Neural progenitor cell (in vitro differentiated cells): ENCODE results near the gene MINDY1. TPM values are rescaled to one million over a fixed set of nuclear protein-coding genes. Genes with fewer than 3 reads are reported as not detected.

Source experiments
- DNase-seq: peaks from one replicate; pipeline ENCODE4 v3.0.0-alpha.2; 2016; ENCODE audit warnings: low spot score
- H2AFZ ChIP-seq: fragments of 200-600 bp; sonication (generic); replicated peaks from 2 replicates; pipeline ENCODE4 v1.6.1; 2016; ENCODE audit warnings: antibody characterized with exemption
- H3F3A ChIP-seq: fragments of 200-600 bp; sonication (generic); 2 replicates; pipeline ENCODE4 v1.6.1; 2016; ENCODE audit warnings: antibody characterized with exemption, low read depth
- H3K27ac ChIP-seq: fragments of 200-600 bp; sonication (generic); 2 replicates; pipeline ENCODE4 v1.5.1; 2016; ENCODE audit warnings: mild to moderate bottlenecking
- H3K27me3 ChIP-seq: fragments of 200-600 bp; sonication (generic); 2 replicates; pipeline ENCODE4 v1.6.1; 2016; ENCODE audit warnings: mild to moderate bottlenecking, moderate library complexity
- H3K36me3 ChIP-seq: fragments of 200-600 bp; sonication (generic); 2 replicates; pipeline ENCODE4 v1.5.1; 2016
- H3K4me1 ChIP-seq: fragments of 200-600 bp; sonication (generic); 2 replicates; pipeline ENCODE4 v1.6.1; 2016; ENCODE audit warnings: mixed run types
- H3K4me2 ChIP-seq: fragments of 200-600 bp; sonication (generic); 2 replicates; pipeline ENCODE4 v1.6.1; 2016
- H3K4me3 ChIP-seq: fragments of 200-600 bp; sonication (generic); 2 replicates; pipeline ENCODE4 v1.5.1; 2016
- H3K79me2 ChIP-seq: fragments of 200-600 bp; sonication (generic); 2 replicates; pipeline ENCODE4 v1.6.1; 2016; ENCODE audit warnings: low read depth
- H3K9ac ChIP-seq: fragments of 200-600 bp; sonication (generic); 2 replicates; pipeline ENCODE4 v1.6.1; 2016
- H3K9me3 ChIP-seq: fragments of 200-600 bp; sonication (generic); 2 replicates; pipeline ENCODE4 v1.5.1; 2016; ENCODE audit warnings: low read depth
- H4K20me1 ChIP-seq: fragments of 200-600 bp; sonication (generic); 2 replicates; pipeline ENCODE4 v1.6.1; 2016; ENCODE audit warnings: low read depth
- H3K27ac Mint-ChIP-seq: 3 replicates; pipeline ENCODE4 v1.8.0; 2021; ENCODE audit warnings: mixed read lengths
- H3K27me3 Mint-ChIP-seq: 2 replicates; pipeline ENCODE4 v1.8.0; 2022; ENCODE audit warnings: low read depth, mild to moderate bottlenecking, inconsistent platforms, moderate library complexity, mixed read lengths; ENCODE audit not compliant: insufficient read depth
- H3K36me3 Mint-ChIP-seq: 3 replicates; pipeline ENCODE4 v1.8.0; 2021; ENCODE audit warnings: mixed read lengths
- H3K4me1 Mint-ChIP-seq: 3 replicates; pipeline ENCODE4 v1.8.0; 2021; ENCODE audit warnings: mixed read lengths
- H3K4me3 Mint-ChIP-seq: 3 replicates; pipeline ENCODE4 v1.8.0; 2021; ENCODE audit warnings: mild to moderate bottlenecking, moderate library complexity, mixed read lengths
- H3K9me3 Mint-ChIP-seq: 3 replicates; pipeline ENCODE4 v1.8.0; 2020; ENCODE audit warnings: mixed read lengths
- CTCF ChIP-seq: fragments of 200-600 bp; sonication (generic); IDR thresholded peaks from 2 replicates; pipeline ENCODE4 v1.5.1; 2017; ENCODE audit warnings: antibody characterized with exemption, mild to moderate bottlenecking
- EZH2 ChIP-seq: fragments of 200-600 bp; sonication (generic); IDR thresholded peaks from 2 replicates; pipeline ENCODE4 v1.6.1; 2017; ENCODE audit warnings: antibody characterized with exemption, mild to moderate bottlenecking, moderate library complexity
- EZH2phosphoT487 ChIP-seq: fragments of 200-600 bp; sonication (generic); IDR thresholded peaks from 2 replicates; pipeline ENCODE4 v1.6.1; 2017; ENCODE audit warnings: antibody characterized with exemption
- total RNA-seq: library from RNA; depleted of rRNA; stranded (reverse); fragments of >200 nt; gene quantifications from 2 replicates; pipeline ENCODE4 v1.2.3, GENCODE V29; 2015; ENCODE audit warnings: low replicate concordance

MINDY1 gene
- total RNA-seq, 1 donor from 2014 or later, result 8.5 TPM

- peaks cover 33% of the 10 kb centered on the region for H3K4me1 ChIP-seq
- Mint-ChIP-seq H3K9me3 (no peaks in the 10 kb centered on the region), H3K27ac (no peak overlapping the region), H3K36me3 (peaks cover 30% of the 10 kb centered on the region), H3K4me3 (no peak overlapping the region), H3K27me3 (peaks cover 2% of the 10 kb centered on the region), H3K4me1 (peaks cover 34% of the 10 kb centered on the region)
- no peak overlapping the region for H3K9ac ChIP-seq
- no peak overlapping the region for H2AFZ ChIP-seq
- TF ChIP-seq EZH2phosphoT487 (no peak), CTCF (no peak), EZH2 (no peak)
- H3K27me3 ChIP-seq, result no peaks in the 10 kb centered on the region
- no peak overlapping the region for H3K4me3 ChIP-seq
- no peaks in the 10 kb centered on the region for H3K36me3 ChIP-seq
- H3K27ac ChIP-seq, result no peak overlapping the region
- DNase-seq, result no peak
- no peaks in the 10 kb centered on the region for H3K9me3 ChIP-seq
- no peak overlapping the region for H3K4me2 ChIP-seq
- peaks cover 36% of the 10 kb centered on the region for H3F3A ChIP-seq
- H3K79me2 ChIP-seq, result peaks cover 64% of the 10 kb centered on the region
- H4K20me1 ChIP-seq, result peaks cover 70% of the 10 kb centered on the region
Measured at GRCh38 chr1:150969626-150970025, 37.1 kb downstream of the MINDY1 start.

- Histone ChIP-seq H3K4me2 (no peak overlapping the region), H3K36me3 (no peaks in the 10 kb centered on the region), H3K9me3 (no peaks in the 10 kb centered on the region), H3K4me3 (no peak overlapping the region), H4K20me1 (peaks cover 67% of the 10 kb centered on the region), H3K79me2 (peaks cover 53% of the 10 kb centered on the region), H2AFZ (no peak overlapping the region), H3K9ac (no peak overlapping the region), H3K27me3 (no peaks in the 10 kb centered on the region), H3K27ac (no peak overlapping the region), H3F3A (peaks cover 30% of the 10 kb centered on the region), H3K4me1 (peaks cover 30% of the 10 kb centered on the region)
- TF ChIP-seq EZH2phosphoT487, result no peak
- no peak for TF ChIP-seq CTCF
- TF ChIP-seq EZH2, result no peak
- Mint-ChIP-seq H3K9me3 (no peaks in the 10 kb centered on the region), H3K27ac (no peak overlapping the region), H3K27me3 (no peaks in the 10 kb centered on the region), H3K36me3 (peaks cover 39% of the 10 kb centered on the region), H3K4me1 (peaks cover 34% of the 10 kb centered on the region), H3K4me3 (peak overlapping the region; percentile 7)
- no peak for DNase-seq
Measured at GRCh38 chr1:150968491-150968890, 38.2 kb downstream of the MINDY1 start.

- Mint-ChIP-seq H3K27me3 (peaks cover 3% of the 10 kb centered on the region), H3K4me3 (no peak overlapping the region), H3K27ac (no peak overlapping the region), H3K4me1 (peaks cover 29% of the 10 kb centered on the region), H3K36me3 (peaks cover 44% of the 10 kb centered on the region), H3K9me3 (no peaks in the 10 kb centered on the region)
- Histone ChIP-seq H3K9me3 (no peaks in the 10 kb centered on the region), H3F3A (peaks cover 25% of the 10 kb centered on the region), H3K4me2 (no peak overlapping the region), H3K79me2 (peaks cover 48% of the 10 kb centered on the region), H3K36me3 (no peaks in the 10 kb centered on the region), H2AFZ (no peak overlapping the region), H4K20me1 (peaks cover 61% of the 10 kb centered on the region), H3K4me1 (peaks cover 25% of the 10 kb centered on the region), H3K9ac (no peak overlapping the region), H3K4me3 (no peak overlapping the region), H3K27ac (no peak overlapping the region), H3K27me3 (no peaks in the 10 kb centered on the region)
- no peak for DNase-seq
- TF ChIP-seq EZH2phosphoT487, result no peak
- no peak for TF ChIP-seq CTCF
Measured at GRCh38 chr1:150967936-150968335, 38.8 kb downstream of the MINDY1 start.
